Thymus (tissue), 11 donors: ENCODE measurements around the gene IL4R. TPM values are rescaled to one million over a fixed set of nuclear protein-coding genes. Genes with fewer than 3 reads are reported as not detected.

ENCODE experiments used
- DNase-seq, 9 donors: peaks; one replicate each; pipeline ENCODE4 v3.0.0-alpha.2; 2013; ENCODE audit warnings: low spot score in 9 of 9, low read depth in 6 of 9, missing footprints in 1 of 9
- H3K27ac ChIP-seq, 2 donors: one replicate each; pipeline ENCODE4 v1.5.1; 2013; ENCODE audit warnings: control low read depth in 1 of 2, low read depth in 1 of 2, low read length in 1 of 2, mild to moderate bottlenecking in 1 of 2, moderate library complexity in 1 of 2
- H3K27me3 ChIP-seq, 2 donors: one replicate each; pipeline ENCODE4 v1.5.1; 2013; ENCODE audit warnings: low read length in 1 of 2; ENCODE audit not compliant: control insufficient read depth in 2 of 2, insufficient read depth in 1 of 2
- H3K36me3 ChIP-seq, 2 donors: one replicate each; pipeline ENCODE4 v1.5.1; 2013; ENCODE audit warnings: low read length in 1 of 2, mild to moderate bottlenecking in 1 of 2, moderate library complexity in 1 of 2; ENCODE audit not compliant: control insufficient read depth in 2 of 2, insufficient read depth in 2 of 2
- H3K4me1 ChIP-seq, 2 donors: one replicate each; pipeline ENCODE4 v1.5.1; 2013; ENCODE audit warnings: low read length in 2 of 2; ENCODE audit not compliant: control insufficient read depth in 2 of 2, insufficient read depth in 2 of 2
- H3K4me3 ChIP-seq, 2 donors: one replicate each; pipeline ENCODE4 v1.5.1; 2013; ENCODE audit warnings: low read length in 2 of 2, control low read depth in 1 of 2, mild to moderate bottlenecking in 1 of 2
- H3K9me3 ChIP-seq, 2 donors: one replicate each; pipeline ENCODE4 v1.5.1; 2013; ENCODE audit warnings: low read length in 1 of 2, mild to moderate bottlenecking in 1 of 2; ENCODE audit not compliant: control insufficient read depth in 2 of 2, insufficient read depth in 1 of 2
- WGBS: extraction: QIAGEN DNeasy Blood & Tissue Kit; methylation state at CpG from one replicate; pipeline ENCODE4 v1.1.7; 2013; 5-methylcytosine and 5-hydroxymethylcytosine counted together
- polyA plus RNA-seq: library from polyadenylated mRNA; stranded (reverse); fragments of 200-250 nt; gene quantifications from one replicate; pipeline ENCODE4 v1.2.3, GENCODE V29; 2013
- total RNA-seq: library from RNA; stranded (reverse); fragments of 120-200 nt; gene quantifications from one replicate; pipeline ENCODE4 v1.2.4, GENCODE V29; 2013
- donor health status: healthy.

IL4R gene
- total and polyA plus RNA-seq, 2 donors, result 14.8 to 36.8 TPM

DNA sequence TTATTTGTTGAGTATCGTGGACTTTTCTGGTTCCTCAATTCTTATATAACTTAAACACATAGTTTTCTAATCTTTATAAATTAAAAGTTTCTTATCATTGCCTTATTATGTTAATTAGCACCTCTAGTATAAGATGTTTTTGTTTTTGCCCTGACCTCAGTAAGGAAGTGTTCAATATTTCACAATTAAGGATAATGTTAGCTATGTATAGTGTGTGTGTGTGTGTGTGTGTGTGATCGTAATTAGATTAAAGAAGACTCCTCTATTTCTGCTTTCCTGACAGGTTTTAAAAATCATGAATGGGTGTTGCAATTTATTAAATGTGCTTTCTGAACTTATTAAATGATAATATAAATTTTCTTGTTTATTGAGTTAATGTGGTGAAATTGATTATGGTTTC is 100.2 kb downstream of the IL4R start:
- no peak for DNase-seq
- H3K9me3 ChIP-seq, result no peaks in the 10 kb centered on the region
- no peaks in the 10 kb centered on the region for H3K27me3 ChIP-seq
- no peak overlapping the region for H3K4me3 ChIP-seq
- no peaks in the 10 kb centered on the region for H3K4me1 ChIP-seq
- H3K36me3 ChIP-seq, result peaks cover 2 to 8% of the 10 kb centered on the region in 2 donors
- H3K27ac ChIP-seq, result no peak overlapping the region
- 89% methylated on average over 2 of the region's 2 CpGs for WGBS

Other genes with a start within 250 kb of the IL4R start
- not detected for gene C16orf82, start 247.0 kb upstream of the IL4R start, total RNA-seq
- gene C16orf82, start 247.0 kb upstream of the IL4R start, polyA plus RNA-seq, result 0.05 TPM
- gene KDM8, start 110.4 kb upstream of the IL4R start, total RNA-seq, result 6.2 TPM
- 7.1 TPM for gene KDM8, start 110.4 kb upstream of the IL4R start, polyA plus RNA-seq
- gene NSMCE1, start 45.2 kb upstream of the IL4R start, total RNA-seq, result 79.9 TPM
- gene NSMCE1, start 45.2 kb upstream of the IL4R start, polyA plus RNA-seq, result 69.5 TPM
- 10.7 TPM for gene IL21R, start 88.2 kb downstream of the IL4R start, total RNA-seq
- gene IL21R, start 88.2 kb downstream of the IL4R start, polyA plus RNA-seq, result 12.8 TPM
- 40.8 TPM for gene GTF3C1, start 235.9 kb downstream of the IL4R start, total RNA-seq
- 81.0 TPM for gene GTF3C1, start 235.9 kb downstream of the IL4R start, polyA plus RNA-seq
- 6.8 TPM for gene KATNIP, start 236.2 kb downstream of the IL4R start, total RNA-seq
- gene KATNIP, start 236.2 kb downstream of the IL4R start, polyA plus RNA-seq, result 10.4 TPM